ENCODE results near the gene ELOVL5.

- no peak for TF ChIP-seq MXI1 (conservative IDR thresholded peaks at IDR 0.05; ENCODE audit: poor library complexity, severe bottlenecking)
- TF ChIP-seq EP300 (conservative IDR thresholded peaks at IDR 0.05; ENCODE audit: poor library complexity, severe bottlenecking): no peak
- TF ChIP-seq CTCF (IDR thresholded peaks at IDR 0.05; ENCODE audit: poor library complexity, severe bottlenecking): no peak
- no peak for TF ChIP-seq TAF1 (IDR thresholded peaks at IDR 0.05; ENCODE audit: low read depth)
Measured at GRCh38 chr6:53273370-53273769, 75.4 kb downstream of the ELOVL5 start.

All from neural cell (in vitro differentiated cells).